MM.1S (cell line): ENCODE measurements around the gene RDH5.

Source experiments
- EZH2 ChIP-seq: fragments of 300-600 bp; sonication (generic); optimal IDR thresholded peaks from 2 replicates; pipeline ENCODE3; 2017; ENCODE audit warnings: low read depth, mild to moderate bottlenecking, antibody characterized with exemption, low read length, mixed read lengths
- TF ChIP-seq, protein P1 (sequence below): fragments of 300-600 bp; sonication (generic); IDR thresholded peaks from 2 replicates; pipeline ENCODE4 v1.5.1; 2016; ENCODE audit warnings: antibody characterized with exemption, low read length, mixed read lengths

DNA sequence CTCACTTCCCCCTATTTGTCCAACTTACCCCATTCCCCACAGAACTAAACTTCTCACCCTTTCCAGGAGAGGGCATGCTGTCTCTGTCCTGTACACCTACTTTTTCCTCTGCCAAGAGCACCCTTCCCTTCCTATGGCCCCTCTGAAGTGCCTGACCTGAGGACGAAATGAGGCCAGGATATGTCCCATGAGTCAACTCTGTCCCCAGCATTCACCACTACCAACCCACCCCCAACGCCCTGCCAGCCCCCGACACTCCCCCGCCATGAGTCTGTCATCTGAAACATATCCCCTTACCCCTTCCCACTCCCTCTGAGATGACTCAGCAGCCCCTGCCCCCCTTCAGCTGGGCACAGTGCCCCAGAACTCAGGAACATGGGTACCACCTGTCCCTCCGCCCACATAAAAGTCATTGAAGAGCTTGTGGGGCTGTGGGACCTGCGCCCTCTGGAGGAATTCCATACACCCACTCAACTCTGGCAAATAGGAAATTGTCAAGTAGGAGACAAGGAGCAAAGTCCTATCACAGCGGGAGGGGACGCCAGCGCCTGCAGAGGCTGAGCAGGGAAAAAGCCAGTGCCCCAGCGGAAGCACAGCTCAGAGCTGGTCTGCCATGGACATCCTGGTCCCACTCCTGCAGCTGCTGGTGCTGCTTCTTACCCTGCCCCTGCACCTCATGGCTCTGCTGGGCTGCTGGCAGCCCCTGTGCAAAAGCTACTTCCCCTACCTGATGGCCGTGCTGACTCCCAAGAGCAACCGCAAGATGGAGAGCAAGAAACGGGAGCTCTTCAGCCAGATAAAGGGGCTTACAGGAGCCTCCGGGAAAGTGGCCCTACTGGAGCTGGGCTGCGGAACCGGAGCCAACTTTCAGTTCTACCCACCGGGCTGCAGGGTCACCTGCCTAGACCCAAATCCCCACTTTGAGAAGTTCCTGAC is 38.8 kb upstream of the RDH5 start:
- TF ChIP-seq, protein P1, sequence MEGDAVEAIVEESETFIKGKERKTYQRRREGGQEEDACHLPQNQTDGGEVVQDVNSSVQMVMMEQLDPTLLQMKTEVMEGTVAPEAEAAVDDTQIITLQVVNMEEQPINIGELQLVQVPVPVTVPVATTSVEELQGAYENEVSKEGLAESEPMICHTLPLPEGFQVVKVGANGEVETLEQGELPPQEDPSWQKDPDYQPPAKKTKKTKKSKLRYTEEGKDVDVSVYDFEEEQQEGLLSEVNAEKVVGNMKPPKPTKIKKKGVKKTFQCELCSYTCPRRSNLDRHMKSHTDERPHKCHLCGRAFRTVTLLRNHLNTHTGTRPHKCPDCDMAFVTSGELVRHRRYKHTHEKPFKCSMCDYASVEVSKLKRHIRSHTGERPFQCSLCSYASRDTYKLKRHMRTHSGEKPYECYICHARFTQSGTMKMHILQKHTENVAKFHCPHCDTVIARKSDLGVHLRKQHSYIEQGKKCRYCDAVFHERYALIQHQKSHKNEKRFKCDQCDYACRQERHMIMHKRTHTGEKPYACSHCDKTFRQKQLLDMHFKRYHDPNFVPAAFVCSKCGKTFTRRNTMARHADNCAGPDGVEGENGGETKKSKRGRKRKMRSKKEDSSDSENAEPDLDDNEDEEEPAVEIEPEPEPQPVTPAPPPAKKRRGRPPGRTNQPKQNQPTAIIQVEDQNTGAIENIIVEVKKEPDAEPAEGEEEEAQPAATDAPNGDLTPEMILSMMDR = no peak
- no peak for TF ChIP-seq EZH2
